RKO (cell line): ENCODE measurements around the gene CCSER1.
"Not testable (repeated sequence)": the region's sequence is repeated elsewhere in the genome, so short reads cannot be mapped to it uniquely, and the experiment has no call there.

Source experiments
- DNase-seq: peaks from one replicate; pipeline ENCODE4 v3.0.0-alpha.2; 2016; ENCODE audit warnings: low spot score

The CCSER1 gene

GRCh38 chr4:90840828-90841227 is 713.6 kb downstream of the CCSER1 start:
- no peak for DNase-seq

GRCh38 chr4:90841676-90842075 is 714.5 kb downstream of the CCSER1 start:
- no peak for DNase-seq

GRCh38 chr4:90842960-90843359 is 715.8 kb downstream of the CCSER1 start:
- DNase-seq: no peak

- DNase-seq: no peak
Observed at GRCh38 chr4:90844241-90844640, 717.0 kb downstream of the CCSER1 start.

GRCh38 chr4:90845777-90846176 is 718.6 kb downstream of the CCSER1 start:
- DNase-seq: peak; percentile 39

- DNase-seq: no peak
Observed at GRCh38 chr4:90852237-90852636, 725.0 kb downstream of the CCSER1 start.

- DNase-seq: no peak
Observed at GRCh38 chr4:90855111-90855510, 727.9 kb downstream of the CCSER1 start.

- no peak for DNase-seq
Observed at GRCh38 chr4:90857081-90857820, 730.1 kb downstream of the CCSER1 start.

GRCh38 chr4:90875791-90876190 is 748.6 kb downstream of the CCSER1 start:
- DNase-seq: no peak

- no peak for DNase-seq
Observed at GRCh38 chr4:90876296-90876695, 749.1 kb downstream of the CCSER1 start.

GRCh38 chr4:90883519-90883918 is 756.3 kb downstream of the CCSER1 start:
- no peak for DNase-seq

- DNase-seq: no peak
Observed at GRCh38 chr4:90888571-90888970, 761.4 kb downstream of the CCSER1 start.

GRCh38 chr4:90889171-90889570 is 762.0 kb downstream of the CCSER1 start:
- no peak for DNase-seq

- DNase-seq: not testable (repeated sequence)
Observed at GRCh38 chr4:90903413-90903812, 776.2 kb downstream of the CCSER1 start.

- DNase-seq: no peak
Observed at GRCh38 chr4:90904021-90904420, 776.8 kb downstream of the CCSER1 start.

GRCh38 chr4:90906239-90906638 is 779.0 kb downstream of the CCSER1 start:
- no peak for DNase-seq

- not testable (repeated sequence) for DNase-seq
Observed at GRCh38 chr4:90911724-90912434, 784.7 kb downstream of the CCSER1 start.

- DNase-seq: no peak
Observed at GRCh38 chr4:90922174-90922573, 795.0 kb downstream of the CCSER1 start.

GRCh38 chr4:90926957-90927356 is 799.8 kb downstream of the CCSER1 start:
- DNase-seq: no peak

GRCh38 chr4:90943311-90943710 is 816.1 kb downstream of the CCSER1 start:
- no peak for DNase-seq

GRCh38 chr4:90946945-90947344 is 819.8 kb downstream of the CCSER1 start:
- DNase-seq: no peak

- no peak for DNase-seq
Observed at GRCh38 chr4:90950385-90950841, 823.2 kb downstream of the CCSER1 start.

- peak; percentile 56 for DNase-seq
Observed at GRCh38 chr4:90951037-90951436, 823.8 kb downstream of the CCSER1 start.
